ENCODE data around the gene GNG7.

- no peak for TF ChIP-seq EZH2 (IDR thresholded peaks at IDR 0.05; ENCODE audit: borderline replicate concordance, low read depth, low read length, severe bottlenecking)
- TF ChIP-seq CTCF (IDR thresholded peaks at IDR 0.05; ENCODE audit: borderline replicate concordance, extremely low read depth, low read length, poor library complexity, severe bottlenecking): no peak
These were observed 156.1 kb downstream of the GNG7 start for GRCh38 chr19:2546128-2547032.
